ENCODE data around the gene NTM.

DNA sequence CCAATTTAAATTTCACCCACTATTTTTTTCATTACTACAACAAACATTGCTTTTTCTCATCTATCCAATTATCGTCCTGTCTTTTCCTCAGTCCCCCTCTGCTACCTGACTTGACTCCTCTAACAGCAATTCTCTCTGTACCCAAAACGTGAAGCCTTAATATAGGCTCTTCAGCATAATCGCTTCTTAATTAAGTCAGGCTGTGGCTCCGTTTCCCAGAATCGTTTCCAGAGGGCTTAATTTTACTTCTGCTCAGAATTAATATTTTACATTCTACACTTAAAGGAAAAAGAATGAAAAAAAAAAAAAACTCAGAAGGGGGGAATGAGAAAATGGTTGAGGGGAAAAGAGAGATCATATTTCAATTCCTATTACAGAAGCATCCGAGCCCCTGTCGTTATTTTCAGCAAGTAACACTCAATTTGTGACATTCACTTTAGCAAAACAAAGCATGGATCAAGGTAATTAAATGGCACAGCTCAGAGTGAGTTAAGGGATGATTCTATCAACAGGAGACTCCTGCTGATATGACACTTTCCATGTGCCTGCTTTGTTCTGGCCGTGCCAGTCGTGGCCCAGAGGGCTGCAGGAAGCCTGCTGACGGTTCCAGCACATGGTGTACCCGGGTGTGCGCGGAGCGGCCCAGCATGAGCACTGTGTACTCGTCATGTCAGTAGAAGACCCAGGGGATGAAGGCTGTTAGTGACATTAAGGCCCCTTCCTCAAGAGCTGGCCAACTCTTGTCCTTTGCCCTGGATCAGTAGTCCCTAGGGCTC is 272.5 kb downstream of the NTM start:
- no peak for TF ChIP-seq CTCF (IDR thresholded peaks at IDR 0.05 in 8 of 11, conservative IDR thresholded peaks at IDR 0.05 in 3 of 11)
- TF ChIP-seq POLR2A (IDR thresholded peaks at IDR 0.05): no peak
- TF ChIP-seq POLR2AphosphoS5 (IDR thresholded peaks at IDR 0.05): no peak

All from spleen (tissue), 7 donors.